Body of pancreas (tissue), 4 donors: ENCODE results near the gene PTPRD.

Experiments used
- POLR2A ChIP-seq, 3 donors: fragments of 450-650 bp; IDR thresholded peaks; one replicate each; pipeline ENCODE4 v1.6.1; 2016; ENCODE audit warnings: antibody characterized with exemption in 3 of 3, mild to moderate bottlenecking in 2 of 3
- TF ChIP-seq, protein P1 (sequence below), 7 experiments: fragments of 450-650 bp in 4 of 7; fragments of 200-600 bp in 3 of 7; sonication (generic) in 3 of 7; IDR thresholded peaks; one replicate each; pipeline ENCODE4 v1.5.1; 2016 to 2019; ENCODE audit warnings: antibody characterized with exemption in 7 of 7

DNA sequence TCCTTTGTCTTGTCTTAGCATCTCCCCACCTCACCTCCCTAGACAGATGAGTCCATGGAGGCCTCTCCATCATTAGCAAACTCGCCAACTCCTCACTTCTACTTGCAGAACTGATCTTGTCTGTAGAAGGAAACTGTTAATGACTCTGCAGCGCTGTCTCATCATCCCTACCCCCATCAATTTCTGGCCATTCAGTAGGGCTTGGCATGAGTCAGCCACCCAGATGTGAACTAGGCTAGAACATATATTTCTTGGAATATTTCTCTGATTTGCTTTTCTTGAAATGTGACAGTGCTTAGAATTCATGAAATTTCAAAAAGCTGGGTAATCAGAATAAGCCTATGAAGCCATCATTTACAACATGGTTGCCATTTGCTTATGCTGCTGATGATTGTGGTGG, 1688.2 kb downstream of the PTPRD start:
- TF ChIP-seq, protein P1, sequence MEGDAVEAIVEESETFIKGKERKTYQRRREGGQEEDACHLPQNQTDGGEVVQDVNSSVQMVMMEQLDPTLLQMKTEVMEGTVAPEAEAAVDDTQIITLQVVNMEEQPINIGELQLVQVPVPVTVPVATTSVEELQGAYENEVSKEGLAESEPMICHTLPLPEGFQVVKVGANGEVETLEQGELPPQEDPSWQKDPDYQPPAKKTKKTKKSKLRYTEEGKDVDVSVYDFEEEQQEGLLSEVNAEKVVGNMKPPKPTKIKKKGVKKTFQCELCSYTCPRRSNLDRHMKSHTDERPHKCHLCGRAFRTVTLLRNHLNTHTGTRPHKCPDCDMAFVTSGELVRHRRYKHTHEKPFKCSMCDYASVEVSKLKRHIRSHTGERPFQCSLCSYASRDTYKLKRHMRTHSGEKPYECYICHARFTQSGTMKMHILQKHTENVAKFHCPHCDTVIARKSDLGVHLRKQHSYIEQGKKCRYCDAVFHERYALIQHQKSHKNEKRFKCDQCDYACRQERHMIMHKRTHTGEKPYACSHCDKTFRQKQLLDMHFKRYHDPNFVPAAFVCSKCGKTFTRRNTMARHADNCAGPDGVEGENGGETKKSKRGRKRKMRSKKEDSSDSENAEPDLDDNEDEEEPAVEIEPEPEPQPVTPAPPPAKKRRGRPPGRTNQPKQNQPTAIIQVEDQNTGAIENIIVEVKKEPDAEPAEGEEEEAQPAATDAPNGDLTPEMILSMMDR (IDR thresholded peaks at IDR 0.05), result no peak
- no peak for TF ChIP-seq POLR2A (IDR thresholded peaks at IDR 0.05)
